HCT116 (cell line): ENCODE results near the gene ATP8B3. TPM values are rescaled to one million over a fixed set of nuclear protein-coding genes. Genes with fewer than 3 reads are reported as not detected.
A peak's percentile ranks its signal among the peaks of the same experiment; 100 is the strongest.

Source experiments
- ATAC-seq: fragments of 200-7000 bp; cut with Tn5 transposase; 2 replicates; pipeline ENCODE4 v1.9.1; 2020; ENCODE audit warnings: mild to moderate bottlenecking, moderate library complexity
- BruUV-seq: library from RNA; stranded (reverse); fragments of 400-500 nt; replicated peaks from 2 replicates; lab custom pipeline; 2021; lab: Mats Ljungman, UMichigan
- CTCF ChIA-PET: fragments of 300-600 bp; sonication (Branson Sonifier 250); formaldehyde crosslinking; loops from one replicate; lab custom pipeline; 2021; ENCODE audit warnings: antibody characterized with exemption; lab: Charles Lee
- POLR2A ChIA-PET: fragments of 300-600, 350-600 bp; sonication (Branson Sonifier 250); formaldehyde crosslinking; loops from one replicate; lab custom pipeline; 2021; ENCODE audit warnings: antibody characterized with exemption; lab: Charles Lee
- RAD21 ChIA-PET, 2 experiments: fragments of 300-600 bp; sonication (Branson Sonifier 250); formaldehyde crosslinking; loops; one replicate each; lab custom pipeline; 2023; ENCODE audit warnings: low total read pairs in 2 of 2; ENCODE audit not compliant: uncharacterized antibody in 2 of 2, unreplicated experiment in 2 of 2, low non-redundant PET in 1 of 2; lab: Charles Lee
- DNase-seq: peaks from one replicate; pipeline ENCODE4 v3.0.0-alpha.2; 2010; ENCODE audit warnings: low read depth, low spot score
- H2AFZ ChIP-seq: fragments of 200-600 bp; shearing (Covaris generic), sonication (generic); 2 replicates; pipeline ENCODE4 v1.6.1; 2017; ENCODE audit warnings: low read depth, mixed run types, mixed read lengths, antibody characterized with exemption, low read length; ENCODE audit not compliant: poor library complexity, severe bottlenecking
- H3K27ac ChIP-seq: 2 replicates; pipeline ENCODE4 v1.5.1; 2012; ENCODE audit warnings: low read depth, low read length
- H3K27me3 ChIP-seq: fragments of 200-600 bp; sonication (generic); 2 replicates; pipeline ENCODE4 v1.6.1; 2016; ENCODE audit warnings: mixed run types, low read length, mixed read lengths; ENCODE audit not compliant: insufficient read depth
- H3K36me3 ChIP-seq, 2 experiments: fragments of 200-500 bp in 1 of 2; fragments of 200-600 bp in 1 of 2; sonication (Bioruptor generic) in 1 of 2; sonication (generic) in 1 of 2; 2 replicates each; pipeline versions ENCODE4 v1.5.1 to v1.6.1; 2014 to 2016; ENCODE audit warnings: low read length in 2 of 2, inconsistent platforms in 1 of 2, mixed read lengths in 1 of 2, mixed run types in 1 of 2; ENCODE audit not compliant: insufficient read depth in 2 of 2, control insufficient read depth in 1 of 2
- H3K4me1 ChIP-seq, 2 experiments: fragments of 200-600 bp in 1 of 2; sonication (generic) in 1 of 2; 2 replicates each; pipeline versions ENCODE4 v1.5.1 to v1.6.1; 2012 to 2017; ENCODE audit warnings: low read length in 2 of 2, inconsistent platforms in 1 of 2, mild to moderate bottlenecking in 1 of 2, mixed read lengths in 1 of 2, mixed run types in 1 of 2, moderate library complexity in 1 of 2; ENCODE audit not compliant: insufficient read depth in 2 of 2, control insufficient read depth in 1 of 2
- H3K4me2 ChIP-seq: fragments of 200-600 bp; sonication (generic); 2 replicates; pipeline ENCODE4 v1.6.1; 2017; ENCODE audit warnings: mixed run types, low read length, mixed read lengths
- H3K4me3 ChIP-seq, 2 experiments: fragments of 200-600 bp in 1 of 2; sonication (generic) in 1 of 2; replicated peaks in 1 of 2; 2 replicates each; pipeline ENCODE4 v1.5.1; 2011 to 2016; ENCODE audit warnings: low read length in 2 of 2, control low read depth in 1 of 2, low read depth in 1 of 2, mild to moderate bottlenecking in 1 of 2, mixed read lengths in 1 of 2, mixed run types in 1 of 2
- H3K79me2 ChIP-seq: fragments of 200-600 bp; sonication (generic); 2 replicates; pipeline ENCODE4 v1.6.1; 2017; ENCODE audit warnings: mild to moderate bottlenecking, mixed run types, low read length, moderate library complexity, mixed read lengths; ENCODE audit not compliant: insufficient read depth
- H3K9ac ChIP-seq: fragments of 200-600 bp; sonication (generic); 2 replicates; pipeline ENCODE4 v1.6.1; 2016; ENCODE audit warnings: low read length, mixed read lengths
- H3K9me2 ChIP-seq: fragments of 200-600 bp; sonication (generic), shearing (Covaris generic); 2 replicates; pipeline ENCODE4 v1.6.1; 2017; ENCODE audit warnings: mixed run types, mild to moderate bottlenecking, moderate library complexity; ENCODE audit not compliant: insufficient read depth
- H3K9me3 ChIP-seq, 2 experiments: fragments of 200-500 bp in 1 of 2; fragments of 200-600 bp in 1 of 2; sonication (Bioruptor generic) in 1 of 2; sonication (generic) in 1 of 2; 2 replicates each; pipeline ENCODE4 v1.6.1; 2014 to 2017; ENCODE audit warnings: low read length in 2 of 2, mixed read lengths in 2 of 2, inconsistent platforms in 1 of 2, low read depth in 1 of 2, mild to moderate bottlenecking in 1 of 2, mixed run types in 1 of 2, moderate library complexity in 1 of 2; ENCODE audit not compliant: control insufficient read depth in 1 of 2, insufficient read depth in 1 of 2
- H4K20me1 ChIP-seq: fragments of 200-600 bp; sonication (generic), shearing (Covaris generic); 2 replicates; pipeline ENCODE4 v1.6.1; 2017; ENCODE audit warnings: mixed run types, mild to moderate bottlenecking, moderate library complexity; ENCODE audit not compliant: insufficient read depth
- CBX3 ChIP-seq: IDR thresholded peaks from 2 replicates; pipeline ENCODE4 v1.6.1; 2012; ENCODE audit warnings: low read depth
- CEBPB ChIP-seq: IDR thresholded peaks from 2 replicates; pipeline ENCODE4 v1.6.1; 2012; ENCODE audit warnings: low read depth
- CTCF ChIP-seq, 3 experiments: fragments of 200-600 bp in 1 of 3; sonication (generic) in 1 of 3; IDR thresholded peaks in 2 of 3; conservative IDR thresholded peaks in 1 of 3; 2 replicates each; pipeline ENCODE4 v1.5.1; 2012 to 2017; ENCODE audit warnings: low read depth in 2 of 3, low read length in 2 of 3, antibody characterized with exemption in 1 of 3, borderline replicate concordance in 1 of 3, control low read depth in 1 of 3, mild to moderate bottlenecking in 1 of 3, mixed read lengths in 1 of 3, mixed run types in 1 of 3, moderate library complexity in 1 of 3; ENCODE audit not compliant: insufficient read depth in 1 of 3
- ELF1 ChIP-seq: IDR thresholded peaks from 2 replicates; pipeline ENCODE4 v1.6.1; 2012; ENCODE audit warnings: low read depth, borderline replicate concordance
- EZH2 ChIP-seq: fragments of 200-600 bp; sonication (generic); IDR thresholded peaks from 2 replicates; pipeline ENCODE4 v1.6.1; 2017; ENCODE audit warnings: antibody characterized with exemption, mixed run types
- EZH2phosphoT487 ChIP-seq: fragments of 200-600 bp; IDR thresholded peaks from 2 replicates; pipeline ENCODE4 v1.6.1; 2018; ENCODE audit warnings: antibody characterized with exemption, borderline replicate concordance
- FOSL1 ChIP-seq: IDR thresholded peaks from 2 replicates; pipeline ENCODE4 v1.6.1; 2012; ENCODE audit warnings: low read depth
- MAX ChIP-seq: IDR thresholded peaks from 2 replicates; pipeline ENCODE4 v1.6.1; 2012
- POLR2AphosphoS5 ChIP-seq: IDR thresholded peaks from 2 replicates; pipeline ENCODE4 v1.6.1; 2011; ENCODE audit warnings: mild to moderate bottlenecking, low read depth, low read length, moderate library complexity
- RAD21 ChIP-seq: IDR thresholded peaks from 2 replicates; pipeline ENCODE4 v1.6.1; 2012; ENCODE audit warnings: low read depth, mild to moderate bottlenecking
- REST ChIP-seq: IDR thresholded peaks from 2 replicates; pipeline ENCODE4 v1.6.1; 2012; ENCODE audit warnings: low read depth
- SIN3A ChIP-seq: IDR thresholded peaks from 2 replicates; pipeline ENCODE4 v1.6.1; 2012; ENCODE audit warnings: low read depth
- SRF ChIP-seq: IDR thresholded peaks from 2 replicates; pipeline ENCODE4 v1.6.1; 2012; ENCODE audit warnings: low read depth
- TCF7L2 ChIP-seq: IDR thresholded peaks from 2 replicates; pipeline ENCODE4 v1.7.0; 2011; ENCODE audit warnings: borderline replicate concordance, inconsistent platforms; ENCODE audit not compliant: insufficient read depth, insufficient read length; ENCODE audit errors: extremely low read depth
- YY1 ChIP-seq: IDR thresholded peaks from 2 replicates; pipeline ENCODE4 v1.6.1; 2011; ENCODE audit warnings: low read length, low read depth, moderate library complexity, mild to moderate bottlenecking; ENCODE audit not compliant: insufficient replicate concordance; ENCODE audit errors: extremely low read depth
- ZBTB33 ChIP-seq: IDR thresholded peaks from 2 replicates; pipeline ENCODE4 v1.6.1; 2011; ENCODE audit warnings: mild to moderate bottlenecking, low read length, moderate library complexity; ENCODE audit not compliant: insufficient replicate concordance; ENCODE audit errors: extremely low read depth
- ZFX ChIP-seq: fragments of 450-650 bp; IDR thresholded peaks from 2 replicates; pipeline ENCODE4 v1.6.1; 2017
- ZNF274 ChIP-seq: fragments of 200-500 bp; sonication (Bioruptor generic); IDR thresholded peaks from 2 replicates; pipeline ENCODE4 v1.6.1; 2014; ENCODE audit warnings: mild to moderate bottlenecking, low read depth, low read length, inconsistent platforms
- intact Hi-C: fragments of 100-400 bp; cut with micrococcal nuclease; formaldehyde crosslinking; loops from 2 replicates; pipeline ENCODE4 v1.10.0; 2022
- total RNA-seq: library from RNA; stranded (reverse); gene quantifications from one replicate; pipeline ENCODE4 v1.2.1, GENCODE V29; 2021; ENCODE audit not compliant: unreplicated experiment

The ATP8B3 gene
- total RNA-seq, 1 experiment from 2014 or later = 17.0 TPM

GRCh38 chr19:1848399-1849131, 36.5 kb upstream of the ATP8B3 start, which contains the start of gene REXO1:
TSS of gene REXO1 (minus strand) at chr19:1848483. CDS start at chr19:1848358, 125 bp downstream.
- no TSS peak for BruUV-seq
- RAD21 ChIA-PET = no interaction called here
- H3K4me3 ChIP-seq = peak within 1 kb of the TSS; percentile 88 to 98
- intact Hi-C loops = no loop called here
- H4K20me1 ChIP-seq = peaks cover 15% of the 10 kb centered on the region; the same call in 1 of the 2 replicates
- CTCF ChIA-PET = interaction anchor here (0.5 to 1.5 kb wide), 4 partner anchors 9 to 49 kb away, joined by 3 to 10 read pairs (median 6); no protein-coding TSS in a partner anchor
- peak within 1 kb of the TSS; percentile 94 for H3K4me2 ChIP-seq
- H3K27ac ChIP-seq = peak within 1 kb of the TSS; percentile 99
- DNase-seq = peak; percentile 88
- H3K27me3 ChIP-seq = no peaks in the 10 kb centered on the region
- H3K4me1 ChIP-seq = peaks cover 33 to 46% of the 10 kb centered on the region in 2 experiments
- ATAC-seq = peak; percentile 69
- no peaks in the 10 kb centered on the region for H3K9me2 ChIP-seq
- H3K9ac ChIP-seq = peak within 1 kb of the TSS; percentile 88
- H3K79me2 ChIP-seq = peaks cover 71% of the 10 kb centered on the region
- H3K9me3 ChIP-seq = no peaks in the 10 kb centered on the region
- POLR2A ChIA-PET = interaction anchor here (1.5 kb wide), 1 partner anchor 9 kb away, joined by 3 read pairs; no protein-coding TSS in a partner anchor
- H3K36me3 ChIP-seq = peaks cover 0 to 8% of the 10 kb centered on the region in 2 experiments; a peak in 1 of 4 replicates
- no peak within 1 kb of the TSS for H2AFZ ChIP-seq
- TF ChIP-seq CTCF (IDR thresholded peaks at IDR 0.05 in 2 of 3, conservative IDR thresholded peaks at IDR 0.05 in 1 of 3; ENCODE audit: borderline replicate concordance in 1 of 3, insufficient read depth in 1 of 3, low read depth in 2 of 3, low read length in 2 of 3) (peak; percentile 92), YY1 (peak; percentile 93), REST (no peak), CEBPB (no peak), SRF (no peak), ZNF274 (no peak), TCF7L2 (no peak), SIN3A (no peak), EZH2 (no peak), MAX (no peak; the same call in 1 of the 2 replicates), ELF1 (no peak), ZBTB33 (no peak), POLR2AphosphoS5 (peak; percentile 62), FOSL1 (no peak), RAD21 (no peak), ZFX (peak; percentile 72; the same call in 1 of the 2 replicates), EZH2phosphoT487 (no peak), CBX3 (no peak)
